ENCODE measurements around the gene DISP2.
A peak's percentile ranks its signal among the peaks of the same experiment; 100 is the strongest.

DNA sequence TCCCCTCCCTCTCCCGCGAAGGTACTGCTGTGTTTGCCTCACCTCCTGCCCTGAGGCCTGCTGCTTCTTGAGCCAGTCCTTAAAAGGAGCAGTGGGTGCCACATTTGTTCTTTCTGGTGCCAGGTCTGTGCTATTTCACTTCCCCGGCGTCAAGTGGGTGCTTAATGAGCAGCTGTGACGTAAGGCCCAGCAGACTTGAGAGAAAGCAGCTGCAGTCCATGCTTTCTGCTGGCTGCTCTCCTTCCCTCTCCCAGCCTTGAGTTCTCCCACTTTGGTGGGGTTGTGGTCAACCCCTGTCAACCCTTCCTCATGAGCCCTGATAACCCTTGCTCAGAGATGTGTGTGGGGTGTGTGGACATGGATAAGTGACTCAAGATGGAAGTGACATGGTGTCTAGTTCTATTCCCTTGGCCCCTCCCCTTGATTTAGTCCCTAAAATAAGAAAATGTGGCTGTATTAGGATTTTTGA, 27.6 kb upstream of the DISP2 start:
- TF ChIP-seq, protein P1, sequence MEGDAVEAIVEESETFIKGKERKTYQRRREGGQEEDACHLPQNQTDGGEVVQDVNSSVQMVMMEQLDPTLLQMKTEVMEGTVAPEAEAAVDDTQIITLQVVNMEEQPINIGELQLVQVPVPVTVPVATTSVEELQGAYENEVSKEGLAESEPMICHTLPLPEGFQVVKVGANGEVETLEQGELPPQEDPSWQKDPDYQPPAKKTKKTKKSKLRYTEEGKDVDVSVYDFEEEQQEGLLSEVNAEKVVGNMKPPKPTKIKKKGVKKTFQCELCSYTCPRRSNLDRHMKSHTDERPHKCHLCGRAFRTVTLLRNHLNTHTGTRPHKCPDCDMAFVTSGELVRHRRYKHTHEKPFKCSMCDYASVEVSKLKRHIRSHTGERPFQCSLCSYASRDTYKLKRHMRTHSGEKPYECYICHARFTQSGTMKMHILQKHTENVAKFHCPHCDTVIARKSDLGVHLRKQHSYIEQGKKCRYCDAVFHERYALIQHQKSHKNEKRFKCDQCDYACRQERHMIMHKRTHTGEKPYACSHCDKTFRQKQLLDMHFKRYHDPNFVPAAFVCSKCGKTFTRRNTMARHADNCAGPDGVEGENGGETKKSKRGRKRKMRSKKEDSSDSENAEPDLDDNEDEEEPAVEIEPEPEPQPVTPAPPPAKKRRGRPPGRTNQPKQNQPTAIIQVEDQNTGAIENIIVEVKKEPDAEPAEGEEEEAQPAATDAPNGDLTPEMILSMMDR (IDR thresholded peaks at IDR 0.05), result no peak
- TF ChIP-seq POLR2A (IDR thresholded peaks at IDR 0.05), result peak in 1 of 2 donors; percentile 37

Data from uterus (tissue), 2 donors.